Measurements from ENCODE around the gene CAPZB. TPM values are rescaled to one million over a fixed set of nuclear protein-coding genes. Genes with fewer than 3 reads are reported as not detected.
A peak's percentile ranks its signal among the peaks of the same experiment; 100 is the strongest.

Gene CAPZB
- polyA plus RNA-seq, 1 experiment, result 312 TPM

- Histone ChIP-seq H3K4me3 (ENCODE audit: low read depth, low read length) (peak overlapping the region; percentile 94), H3K27me3 (ENCODE audit: control insufficient read depth, insufficient read depth, low read length) (no peaks in the 10 kb centered on the region), H3K27ac (ENCODE audit: low read depth, low read length) (no peak overlapping the region), H3K9me3 (ENCODE audit: control insufficient read depth, insufficient read depth, low read length) (peaks cover 3% of the 10 kb centered on the region; the same call in 1 of the 2 replicates)
- no peak for DNase-seq (ENCODE audit: low read depth, low spot score)
- TF ChIP-seq CTCF (IDR thresholded peaks at IDR 0.05; ENCODE audit: low read depth, low read length), result no peak
- ChIA-PET POLR2A (interaction anchor here (0.9 kb wide), 1 partner anchor 32 kb away, joined by 3 read pairs; no protein-coding TSS in a partner anchor), CTCF (interaction anchor here (0.5 to 0.9 kb wide), 3 partner anchors 23 to 171 kb away, joined by 3 read pairs; no protein-coding TSS in a partner anchor)
Observed at GRCh38 chr1:19483261-19483660, 2.1 kb downstream of the CAPZB start.

GRCh38 chr1:19481826-19482398, 3.4 kb downstream of the CAPZB start:
- H3K27ac ChIP-seq (ENCODE audit: low read depth, low read length), result no peak overlapping the region

DNA sequence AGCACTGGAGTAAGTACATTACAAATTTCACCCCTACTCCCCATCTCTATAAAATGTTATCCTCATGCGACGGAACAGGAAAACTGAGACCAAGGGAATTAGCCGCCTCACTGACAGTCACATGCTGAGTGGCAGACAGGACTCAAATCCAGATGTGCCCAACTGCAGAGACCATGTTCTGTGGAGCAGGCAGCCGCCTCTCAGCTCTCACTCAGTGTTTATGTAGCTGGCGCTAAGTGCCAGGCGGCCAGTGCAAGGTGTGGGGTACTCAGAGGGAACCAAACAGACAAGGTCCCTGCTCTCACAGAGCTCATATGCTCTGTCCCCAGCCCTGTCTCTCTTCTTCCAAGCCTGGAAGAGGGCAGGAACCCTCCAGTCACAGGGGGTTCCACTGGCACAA, 5.1 kb downstream of the CAPZB start:
- CTCF ChIA-PET, result interaction anchor here (1.3 kb wide), 1 partner anchor 171 kb away, joined by 4 read pairs; no protein-coding TSS in a partner anchor
- Histone ChIP-seq H3K9me3 (ENCODE audit: control insufficient read depth, insufficient read depth, low read length) (peaks cover 3% of the 10 kb centered on the region; the same call in 1 of the 2 replicates), H3K27ac (ENCODE audit: low read depth, low read length) (no peak overlapping the region), H3K27me3 (ENCODE audit: control insufficient read depth, insufficient read depth, low read length) (no peaks in the 10 kb centered on the region), H3K4me3 (ENCODE audit: low read depth, low read length) (no peak overlapping the region)
- DNase-seq (ENCODE audit: low read depth, low spot score), result no peak
- TF ChIP-seq CTCF (IDR thresholded peaks at IDR 0.05; ENCODE audit: low read depth, low read length), result no peak
- POLR2A ChIA-PET, result no interaction called here

More at GRCh38 chr1:19481826-19482398, 3.4 kb downstream of the CAPZB start:
- ChIA-PET CTCF (interaction anchor here (0.9 to 1.4 kb wide), 2 partner anchors 165 to 172 kb away, joined by 3 to 4 read pairs; no protein-coding TSS in a partner anchor), POLR2A (no interaction called here)
- no peaks in the 10 kb centered on the region for H3K27me3 ChIP-seq (ENCODE audit: control insufficient read depth, insufficient read depth, low read length)
- H3K9me3 ChIP-seq (ENCODE audit: control insufficient read depth, insufficient read depth, low read length), result peaks cover 3% of the 10 kb centered on the region; the same call in 1 of the 2 replicates
- TF ChIP-seq CTCF (IDR thresholded peaks at IDR 0.05; ENCODE audit: low read depth, low read length), result no peak
- DNase-seq (ENCODE audit: low read depth, low spot score), result no peak
- H3K4me3 ChIP-seq (ENCODE audit: low read depth, low read length), result peak overlapping the region; percentile 21; the same call in 1 of the 2 replicates

- no peak overlapping the region for H3K27ac ChIP-seq (ENCODE audit: low read depth, low read length)
- no peak for DNase-seq (ENCODE audit: low read depth, low spot score)
- TF ChIP-seq CTCF (IDR thresholded peaks at IDR 0.05; ENCODE audit: low read depth, low read length), result no peak
- H3K9me3 ChIP-seq (ENCODE audit: control insufficient read depth, insufficient read depth, low read length), result peaks cover 2% of the 10 kb centered on the region; the same call in 1 of the 2 replicates
- POLR2A ChIA-PET, result interaction anchor here (0.5 kb wide), 1 partner anchor 61 kb away, joined by 17 read pairs; no protein-coding TSS in a partner anchor
- CTCF ChIA-PET, result interaction anchor here (0.5 to 1.3 kb wide), 2 partner anchors 82 to 172 kb away, joined by 3 to 4 read pairs; no protein-coding TSS in a partner anchor
- no peak overlapping the region for H3K4me3 ChIP-seq (ENCODE audit: low read depth, low read length)
- no peaks in the 10 kb centered on the region for H3K27me3 ChIP-seq (ENCODE audit: control insufficient read depth, insufficient read depth, low read length)
Observed at GRCh38 chr1:19479351-19480120, 5.8 kb downstream of the CAPZB start.
